GM12874 (cell line): ENCODE data around the gene SLC15A1.

Experiments
- CTCF ChIP-seq: IDR thresholded peaks from 2 replicates; pipeline ENCODE4 v1.5.1; 2011; ENCODE audit warnings: low read depth, mild to moderate bottlenecking, control low read depth, low read length, moderate library complexity; ENCODE audit not compliant: insufficient read depth

The SLC15A1 gene

GRCh38 chr13:98719527-98720250 is 32.8 kb downstream of the SLC15A1 start:
- TF ChIP-seq CTCF, result no peak

- TF ChIP-seq CTCF, result no peak
Observed at GRCh38 chr13:98717891-98718290, 34.6 kb downstream of the SLC15A1 start.

GRCh38 chr13:98717256-98717655 is 35.2 kb downstream of the SLC15A1 start:
- TF ChIP-seq CTCF, result no peak

- no peak for TF ChIP-seq CTCF
Observed at GRCh38 chr13:98710521-98710920, 42.0 kb downstream of the SLC15A1 start.

- TF ChIP-seq CTCF, result no peak
Observed at GRCh38 chr13:98707281-98707999, 45.0 kb downstream of the SLC15A1 start.

- no peak for TF ChIP-seq CTCF
Observed at GRCh38 chr13:98706446-98707110, 45.9 kb downstream of the SLC15A1 start.

GRCh38 chr13:98697791-98698190 is 54.7 kb downstream of the SLC15A1 start:
- no peak for TF ChIP-seq CTCF
